OCI-LY7 (cell line): ENCODE measurements around the gene PARVB. TPM values are rescaled to one million over a fixed set of nuclear protein-coding genes. Genes with fewer than 3 reads are reported as not detected.

Experiments
- BruUV-seq: library from RNA; stranded (reverse); fragments of 400-500 nt; replicated peaks from 2 replicates; lab custom pipeline; 2021; lab: Mats Ljungman, UMichigan
- CTCF ChIA-PET: fragments of 300-600 bp; sonication (Branson Sonifier 250); formaldehyde crosslinking; loops from one replicate; lab custom pipeline; 2022; ENCODE audit warnings: antibody characterized with exemption; ENCODE audit not compliant: unreplicated experiment; lab: Charles Lee
- POLR2A ChIA-PET: fragments of 300-600 bp; sonication (Branson Sonifier 250); formaldehyde crosslinking; loops from one replicate; lab custom pipeline; 2022; ENCODE audit warnings: antibody characterized with exemption; lab: Charles Lee
- DNase-seq: peaks from one replicate; pipeline ENCODE4 v3.0.0-alpha.2; 2015; ENCODE audit warnings: low spot score
- H2AFZ ChIP-seq: fragments of 200-600 bp; sonication (generic), shearing (Covaris generic); 2 replicates; pipeline ENCODE4 v1.6.1; 2014; ENCODE audit warnings: mild to moderate bottlenecking, antibody characterized with exemption, low read length, moderate library complexity
- H3K27ac ChIP-seq: fragments of 200-600 bp; sonication (generic); 2 replicates; pipeline ENCODE4 v1.5.1; 2014; ENCODE audit warnings: mixed run types, low read depth, mild to moderate bottlenecking, moderate library complexity, low read length, inconsistent platforms; ENCODE audit not compliant: poor library complexity, severe bottlenecking
- H3K36me3 ChIP-seq: fragments of 200-600 bp; sonication (generic); 2 replicates; pipeline ENCODE4 v1.6.1; 2014; ENCODE audit warnings: mild to moderate bottlenecking, antibody characterized with exemption, low read length, moderate library complexity, mixed read lengths; ENCODE audit not compliant: insufficient read depth
- H3K4me1 ChIP-seq: fragments of 200-600 bp; sonication (generic); 2 replicates; pipeline ENCODE4 v1.5.1; 2014; ENCODE audit warnings: mild to moderate bottlenecking, low read length; ENCODE audit not compliant: insufficient read depth, poor library complexity, severe bottlenecking
- H3K4me2 ChIP-seq: fragments of 200-600 bp; sonication (generic); 2 replicates; pipeline ENCODE4 v1.6.1; 2014; ENCODE audit warnings: mild to moderate bottlenecking, low read length
- H3K4me3 ChIP-seq: fragments of 200-600 bp; sonication (generic); 2 replicates; pipeline ENCODE4 v1.5.1; 2014; ENCODE audit warnings: mild to moderate bottlenecking, low read depth, low read length; ENCODE audit not compliant: poor library complexity, severe bottlenecking
- H3K79me2 ChIP-seq: fragments of 200-600 bp; sonication (generic); 2 replicates; pipeline ENCODE4 v1.6.1; 2016; ENCODE audit warnings: low read depth, mild to moderate bottlenecking, low read length, moderate library complexity, mixed read lengths; ENCODE audit not compliant: insufficient read depth
- H3K9me2 ChIP-seq: fragments of 200-600 bp; sonication (generic); 2 replicates; pipeline ENCODE4 v1.6.1; 2016; ENCODE audit warnings: mild to moderate bottlenecking, low read length, mixed read lengths; ENCODE audit not compliant: insufficient read depth
- H3K9me3 ChIP-seq: fragments of 200-600 bp; sonication (generic); 2 replicates; pipeline ENCODE4 v1.6.1; 2014; ENCODE audit warnings: mild to moderate bottlenecking, mixed run types, low read length, mixed read lengths
- H4K20me1 ChIP-seq: fragments of 200-600 bp; sonication (generic); 2 replicates; pipeline ENCODE4 v1.6.1; 2014; ENCODE audit warnings: mild to moderate bottlenecking, antibody characterized with exemption, low read length, moderate library complexity, mixed read lengths; ENCODE audit not compliant: insufficient read depth
- CTCF ChIP-seq: fragments of 200-600 bp; sonication (generic); conservative IDR thresholded peaks from 2 replicates; pipeline ENCODE4 v1.5.1; 2014; ENCODE audit warnings: mild to moderate bottlenecking, antibody characterized with exemption, low read length, moderate library complexity, mixed read lengths
- EZH2phosphoT487 ChIP-seq: fragments of 200-600 bp; sonication (generic); IDR thresholded peaks from 2 replicates; pipeline ENCODE4 v1.6.1; 2018; ENCODE audit warnings: low read depth, borderline replicate concordance, mild to moderate bottlenecking, mixed run types, antibody characterized with exemption, low read length, moderate library complexity, mixed read lengths
- intact Hi-C: fragments of 100-400 bp; cut with micrococcal nuclease; formaldehyde crosslinking; loops from one replicate; pipeline ENCODE4 v1.10.0; 2022; ENCODE audit not compliant: unreplicated experiment
- total RNA-seq, 2 experiments: library from RNA; depleted of rRNA in 1 of 2; stranded (reverse); fragments of >200 nt in 1 of 2; shearing (Covaris generic) in 1 of 2; gene quantifications; 2 replicates each; pipeline ENCODE4 v1.2.3, GENCODE V29; 2014 to 2022

The PARVB gene
- total RNA-seq, 2 experiments from 2014 or later: 0.34 TPM; not detected in 1

GRCh38 chr22:44087089-44087430 lies 63.0 kb downstream of the PARVB start:
- intact Hi-C loops: loop anchor here (10.0 kb wide), 1 partner anchor 478 kb away; no protein-coding TSS in a partner anchor
- CTCF ChIA-PET: interaction anchor here (1.7 kb wide), 1 partner anchor 93 kb away, joined by 8 read pairs; no protein-coding TSS in a partner anchor
- TF ChIP-seq CTCF (no peak), EZH2phosphoT487 (no peak)
- H3K36me3 ChIP-seq: no peaks in the 10 kb centered on the region
- POLR2A ChIA-PET: interaction anchor here (0.7 kb wide), 3 partner anchors 8 to 752 kb away, joined by 3 read pairs; no protein-coding TSS in a partner anchor
- DNase-seq: no peak
- H3K79me2 ChIP-seq: no peaks in the 10 kb centered on the region
- BruUV-seq: no TSS peak
- H2AFZ ChIP-seq: no peak overlapping the region
- no peaks in the 10 kb centered on the region for H4K20me1 ChIP-seq
- H3K4me3 ChIP-seq: no peak overlapping the region
- H3K9me3 ChIP-seq: no peaks in the 10 kb centered on the region
- no peak overlapping the region for H3K4me2 ChIP-seq
- H3K27ac ChIP-seq: no peak overlapping the region
- no peaks in the 10 kb centered on the region for H3K4me1 ChIP-seq
- no peaks in the 10 kb centered on the region for H3K9me2 ChIP-seq

- no peak for TF ChIP-seq EZH2phosphoT487
- no peak for TF ChIP-seq CTCF
- intact Hi-C loops: loop anchor here (10.0 kb wide), 1 partner anchor 476 kb away; no protein-coding TSS in a partner anchor
- no peak for DNase-seq
- Histone ChIP-seq H3K4me2 (no peak overlapping the region), H3K9me3 (no peaks in the 10 kb centered on the region), H3K36me3 (no peaks in the 10 kb centered on the region), H3K9me2 (no peaks in the 10 kb centered on the region), H4K20me1 (no peaks in the 10 kb centered on the region), H3K4me3 (no peak overlapping the region), H3K27ac (no peak overlapping the region), H3K79me2 (no peaks in the 10 kb centered on the region), H3K4me1 (no peaks in the 10 kb centered on the region), H2AFZ (no peak overlapping the region)
- BruUV-seq: no TSS peak
- ChIA-PET CTCF (no interaction called here), POLR2A (no interaction called here)
These were observed 65.0 kb downstream of the PARVB start for GRCh38 chr22:44088976-44089570.
